Neutrophil (primary cell): Measurements from ENCODE around the gene ZMYND8.
"Not testable (repeated sequence)": the region's sequence is repeated elsewhere in the genome, so short reads cannot be mapped to it uniquely, and the experiment has no call there.

Experiments used
- H3K27ac ChIP-seq: fragments of 200-600 bp; sonication (generic); 2 replicates; pipeline ENCODE4 v1.5.1; 2016; ENCODE audit warnings: mild to moderate bottlenecking, moderate library complexity
- H3K27me3 ChIP-seq: fragments of 200-600 bp; sonication (generic); 2 replicates; pipeline ENCODE4 v1.6.0; 2016; ENCODE audit warnings: mild to moderate bottlenecking
- H3K36me3 ChIP-seq: fragments of 200-600 bp; sonication (generic); 2 replicates; pipeline ENCODE4 v1.5.1; 2017
- H3K4me1 ChIP-seq, 2 experiments: fragments of 200-600 bp in 1 of 2; sonication (generic) in 1 of 2; 1 replicate in 1 of 2; 2 replicates in 1 of 2; pipeline versions ENCODE4 v1.5.1 to v1.6.1; 2013 to 2016; ENCODE audit warnings: low read depth in 1 of 2, low read length in 1 of 2, mild to moderate bottlenecking in 1 of 2, moderate library complexity in 1 of 2; ENCODE audit not compliant: control insufficient read depth in 1 of 2, insufficient read depth in 1 of 2
- H3K4me3 ChIP-seq, 2 experiments: fragments of 200-600 bp in 1 of 2; sonication (generic) in 1 of 2; 1 replicate in 1 of 2; 2 replicates in 1 of 2; pipeline ENCODE4 v1.5.1; 2013 to 2016; ENCODE audit warnings: low read depth in 1 of 2, low read length in 1 of 2, mild to moderate bottlenecking in 1 of 2, moderate library complexity in 1 of 2
- H3K9me3 ChIP-seq: fragments of 200-600 bp; sonication (generic); 2 replicates; pipeline ENCODE4 v1.5.1; 2016
- CTCF ChIP-seq: fragments of 200-600 bp; sonication (generic); IDR thresholded peaks from 2 replicates; pipeline ENCODE4 v1.5.1; 2016; ENCODE audit warnings: antibody characterized with exemption

Gene ZMYND8

GRCh38 chr20:47249913-47250312, 106.6 kb downstream of the ZMYND8 start:
- Histone ChIP-seq H3K4me1 (peaks cover 0 to under 1% of the 10 kb centered on the region in 2 experiments), H3K27ac (no peak overlapping the region), H3K27me3 (no peaks in the 10 kb centered on the region), H3K36me3 (peaks cover 95% of the 10 kb centered on the region), H3K9me3 (no peaks in the 10 kb centered on the region), H3K4me3 (no peak overlapping the region)
- no peak for TF ChIP-seq CTCF

- no peak overlapping the region for H3K27ac ChIP-seq
Measured at GRCh38 chr20:47248448-47248966, 108.0 kb downstream of the ZMYND8 start.

GRCh38 chr20:47247972-47248371, 108.5 kb downstream of the ZMYND8 start:
- Histone ChIP-seq H3K36me3 (peaks cover 80% of the 10 kb centered on the region), H3K4me3 (no peak overlapping the region), H3K27ac (no peak overlapping the region), H3K4me1 (peaks cover 7 to 9% of the 10 kb centered on the region in 2 experiments), H3K27me3 (no peaks in the 10 kb centered on the region), H3K9me3 (no peaks in the 10 kb centered on the region)
- TF ChIP-seq CTCF: no peak

More at GRCh38 chr20:47248448-47248966, 108.0 kb downstream of the ZMYND8 start:
- TF ChIP-seq CTCF: no peak
- H3K27me3 ChIP-seq: no peaks in the 10 kb centered on the region
- H3K4me1 ChIP-seq: peaks cover 7 to 9% of the 10 kb centered on the region in 2 experiments
- peaks cover 84% of the 10 kb centered on the region for H3K36me3 ChIP-seq
- H3K9me3 ChIP-seq: no peaks in the 10 kb centered on the region
- H3K4me3 ChIP-seq: no peak overlapping the region

- Histone ChIP-seq H3K9me3 (no peaks in the 10 kb centered on the region), H3K36me3 (peaks cover 83% of the 10 kb centered on the region), H3K27ac (no peak overlapping the region), H3K27me3 (no peaks in the 10 kb centered on the region), H3K4me1 (peaks cover 7 to 9% of the 10 kb centered on the region in 2 experiments), H3K4me3 (no peak overlapping the region)
- TF ChIP-seq CTCF: no peak
Measured at GRCh38 chr20:47246061-47246777, 110.3 kb downstream of the ZMYND8 start.

- H3K4me1 ChIP-seq, H3K9me3 ChIP-seq, H3K27ac ChIP-seq, H3K4me3 ChIP-seq, H3K27me3 ChIP-seq: not testable (repeated sequence)
- H3K36me3 ChIP-seq: peaks cover 81% of the 10 kb centered on the region
Measured at GRCh38 chr20:47245166-47245565, 111.3 kb downstream of the ZMYND8 start.

DNA sequence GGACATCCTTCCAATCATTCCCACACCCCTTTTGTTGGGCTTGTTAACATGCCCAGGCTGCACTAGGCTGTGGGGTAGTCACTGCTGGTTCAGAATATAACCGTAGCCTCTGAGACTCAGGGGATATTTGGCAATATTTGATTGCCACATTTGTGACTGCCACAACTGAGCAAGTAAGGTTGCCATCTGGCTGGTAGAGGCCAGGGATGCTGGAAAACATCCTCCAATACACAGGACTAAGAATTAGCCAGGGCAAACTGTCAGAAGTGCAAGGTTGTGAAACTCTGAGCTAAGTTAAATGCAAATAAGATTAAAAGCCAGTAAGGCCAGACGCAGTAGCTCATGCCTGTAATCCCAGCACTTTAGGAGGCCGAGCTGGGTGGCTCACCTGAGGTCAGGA, 112.0 kb downstream of the ZMYND8 start:
- H3K27me3 ChIP-seq: no peaks in the 10 kb centered on the region
- no peaks in the 10 kb centered on the region for H3K9me3 ChIP-seq
- H3K36me3 ChIP-seq: peaks cover 79% of the 10 kb centered on the region
- H3K4me3 ChIP-seq: no peak overlapping the region
- TF ChIP-seq CTCF: no peak
- H3K4me1 ChIP-seq: peaks cover 7 to 9% of the 10 kb centered on the region in 2 experiments
- no peak overlapping the region for H3K27ac ChIP-seq
